GM12872 (cell line): ENCODE results near the gene C1orf167.

Source experiments
- TF ChIP-seq, protein P1 (sequence below): IDR thresholded peaks from 3 replicates; pipeline ENCODE4 v1.5.1; 2011; ENCODE audit warnings: low read depth, mild to moderate bottlenecking, low read length, moderate library complexity; ENCODE audit not compliant: insufficient read depth

C1orf167 gene

GRCh38 chr1:11838349-11839272, 76.6 kb downstream of the C1orf167 start:
- TF ChIP-seq, protein P1, sequence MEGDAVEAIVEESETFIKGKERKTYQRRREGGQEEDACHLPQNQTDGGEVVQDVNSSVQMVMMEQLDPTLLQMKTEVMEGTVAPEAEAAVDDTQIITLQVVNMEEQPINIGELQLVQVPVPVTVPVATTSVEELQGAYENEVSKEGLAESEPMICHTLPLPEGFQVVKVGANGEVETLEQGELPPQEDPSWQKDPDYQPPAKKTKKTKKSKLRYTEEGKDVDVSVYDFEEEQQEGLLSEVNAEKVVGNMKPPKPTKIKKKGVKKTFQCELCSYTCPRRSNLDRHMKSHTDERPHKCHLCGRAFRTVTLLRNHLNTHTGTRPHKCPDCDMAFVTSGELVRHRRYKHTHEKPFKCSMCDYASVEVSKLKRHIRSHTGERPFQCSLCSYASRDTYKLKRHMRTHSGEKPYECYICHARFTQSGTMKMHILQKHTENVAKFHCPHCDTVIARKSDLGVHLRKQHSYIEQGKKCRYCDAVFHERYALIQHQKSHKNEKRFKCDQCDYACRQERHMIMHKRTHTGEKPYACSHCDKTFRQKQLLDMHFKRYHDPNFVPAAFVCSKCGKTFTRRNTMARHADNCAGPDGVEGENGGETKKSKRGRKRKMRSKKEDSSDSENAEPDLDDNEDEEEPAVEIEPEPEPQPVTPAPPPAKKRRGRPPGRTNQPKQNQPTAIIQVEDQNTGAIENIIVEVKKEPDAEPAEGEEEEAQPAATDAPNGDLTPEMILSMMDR = peak; percentile 99
